Measurements from ENCODE around the gene LPCAT3. TPM values are rescaled to one million over a fixed set of nuclear protein-coding genes. Genes with fewer than 3 reads are reported as not detected.
A peak's percentile ranks its signal among the peaks of the same experiment; 100 is the strongest.

Gene LPCAT3
- total RNA-seq, 1 experiment from 2014 or later, result 45.8 TPM

GRCh38 chr12:6944381-6945186, 73.7 kb downstream of the LPCAT3 start:
- H4K20me1 ChIP-seq (ENCODE audit: insufficient read depth), result no peaks in the 10 kb centered on the region
- TF ChIP-seq YY1 (IDR thresholded peaks at IDR 0.05; ENCODE audit: extremely low read depth, insufficient replicate concordance, low read depth, low read length), result peak; percentile 53
- peak; percentile 47; the same call in 1 of the 2 replicates for TF ChIP-seq POLR2AphosphoS5 (IDR thresholded peaks at IDR 0.05; ENCODE audit: low read depth, low read length)
- no peak for TF ChIP-seq ZBTB33 (IDR thresholded peaks at IDR 0.05; ENCODE audit: extremely low read depth, insufficient replicate concordance, low read length)
- no peak for TF ChIP-seq SP1 (IDR thresholded peaks at IDR 0.05; ENCODE audit: low read depth)
- peak; percentile 61 for TF ChIP-seq TCF7L2 (IDR thresholded peaks at IDR 0.05; ENCODE audit: borderline replicate concordance, extremely low read depth, insufficient read depth, insufficient read length)
- peak; percentile 33; the same call in 1 of the 2 replicates for TF ChIP-seq ZFX (IDR thresholded peaks at IDR 0.05)
- peak in 2 of 3 experiments; percentile 76 to 77; a peak in 4 of 6 replicates for TF ChIP-seq CTCF (IDR thresholded peaks at IDR 0.05 in 2 of 3, conservative IDR thresholded peaks at IDR 0.05 in 1 of 3; ENCODE audit: borderline replicate concordance in 1 of 3, insufficient read depth in 1 of 3, low read depth in 2 of 3, low read length in 2 of 3)
- peak overlapping the region; percentile 68 to 71 for H3K4me3 ChIP-seq (replicated peaks in 1 of 2; ENCODE audit: low read depth in 1 of 2, low read length in 2 of 2)
- H3K4me1 ChIP-seq (ENCODE audit: control insufficient read depth in 1 of 2, insufficient read depth in 2 of 2, low read length in 2 of 2), result peaks cover 22 to 66% of the 10 kb centered on the region in 2 experiments
- no peaks in the 10 kb centered on the region for H3K9me2 ChIP-seq (ENCODE audit: insufficient read depth)
- H3K9me3 ChIP-seq (ENCODE audit: control insufficient read depth in 1 of 2, insufficient read depth in 1 of 2, low read depth in 1 of 2, low read length in 2 of 2), result no peaks in the 10 kb centered on the region
- BruUV-seq (replicated peaks), result no TSS peak
- intact Hi-C loops (cut with micrococcal nuclease), result loop anchor here (1.0 to 10.0 kb wide), 5 partner anchors 75 to 693 kb away; partner anchors contain the start of genes C1R and C1RL
- H3K27me3 ChIP-seq (ENCODE audit: insufficient read depth, low read length), result no peaks in the 10 kb centered on the region
- DNase-seq (ENCODE audit: low read depth, low spot score) (peak; percentile 89), ATAC-seq (peak; percentile 39)
- POLR2A ChIA-PET, result interaction anchor here (0.6 to 7.7 kb wide), 40 partner anchors 10 to 703 kb away, joined by 3 to 269 read pairs (median 5); partner anchors contain the start of genes ATN1, C1RL, CDCA3 and COPS7A
- peak overlapping the region; percentile 88 for H3K9ac ChIP-seq (ENCODE audit: low read length)
- peak overlapping the region; percentile 92 for H3K4me2 ChIP-seq (ENCODE audit: low read length)
- H3K79me2 ChIP-seq (ENCODE audit: insufficient read depth, low read length), result peaks cover 16% of the 10 kb centered on the region
- H3K36me3 ChIP-seq (ENCODE audit: control insufficient read depth in 1 of 2, insufficient read depth in 2 of 2, low read length in 2 of 2), result peaks cover 2 to 9% of the 10 kb centered on the region in 2 experiments; a peak in 2 of 4 replicates
- H3K27ac ChIP-seq (ENCODE audit: low read depth, low read length), result peak overlapping the region; percentile 99
- CTCF ChIA-PET, result interaction anchor here (1.0 to 6.1 kb wide), 12 partner anchors 18 to 218 kb away, joined by 3 to 101 read pairs (median 6); partner anchors contain the start of genes C1R, C1RL and SPSB2
- no peak overlapping the region for H2AFZ ChIP-seq (ENCODE audit: low read depth, low read length, poor library complexity, severe bottlenecking)
- RAD21 ChIA-PET (ENCODE audit: low non-redundant PET in 1 of 2, low total read pairs in 2 of 2, uncharacterized antibody in 2 of 2, unreplicated experiment in 2 of 2), result interaction anchor here (0.5 to 2.8 kb wide), 7 partner anchors 18 to 182 kb away, joined by 3 to 22 read pairs (median 4); partner anchors contain the start of gene C1RL (in 1 of the 2)

All from HCT116 (cell line).